ENCODE measurements around the gene JUN.

DNA sequence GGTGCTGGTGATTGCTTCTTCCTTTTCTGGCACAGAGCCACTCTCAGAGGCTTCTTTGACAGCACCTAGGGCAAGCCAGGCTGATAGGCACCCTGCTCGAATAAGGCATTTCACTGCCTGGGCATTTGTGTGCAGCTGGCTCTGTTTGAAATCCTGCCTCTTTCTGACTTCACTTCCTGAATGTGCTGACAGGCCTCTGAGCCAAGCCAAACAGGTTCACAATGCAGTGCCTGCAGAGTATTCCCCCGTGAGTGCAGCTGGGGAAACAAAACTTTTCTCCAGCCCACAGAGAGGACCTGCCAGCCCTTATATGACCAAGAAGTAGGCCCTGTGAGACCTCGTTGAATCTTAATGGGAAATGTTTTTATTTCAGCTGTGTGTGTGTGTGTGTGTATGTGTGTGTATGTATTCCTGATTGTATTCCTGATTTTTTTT lies 10.4 kb downstream of the JUN start:
- TF ChIP-seq ELF4 (IDR thresholded peaks at IDR 0.05) = no peak
- TF ChIP-seq CTBP1 (IDR thresholded peaks at IDR 0.05; ENCODE audit: borderline replicate concordance) = no peak
- no peak for TF ChIP-seq SUZ12 (IDR thresholded peaks at IDR 0.05)
- no peak for TF ChIP-seq SP1 (IDR thresholded peaks at IDR 0.05)
- no peak for TF ChIP-seq HDGF (IDR thresholded peaks at IDR 0.05; ENCODE audit: borderline replicate concordance)
- TF ChIP-seq ZNF384 (IDR thresholded peaks at IDR 0.05) = no peak
- no peak for TF ChIP-seq FOXA1 (IDR thresholded peaks at IDR 0.05)
- TF ChIP-seq FOXK2 (IDR thresholded peaks at IDR 0.05) = no peak
- TF ChIP-seq NFRKB (IDR thresholded peaks at IDR 0.05) = no peak
- TF ChIP-seq FOXM1 (IDR thresholded peaks at IDR 0.05; ENCODE audit: borderline replicate concordance) = no peak
- no peak for TF ChIP-seq TARDBP (IDR thresholded peaks at IDR 0.05)
- no peak for TF ChIP-seq L3MBTL2 (conservative IDR thresholded peaks at IDR 0.05)

Measured in HEK293T (cell line).